Measurements from ENCODE around the gene SERPINA12. TPM values are rescaled to one million over a fixed set of nuclear protein-coding genes. Genes with fewer than 3 reads are reported as not detected.

SERPINA12 gene
- total and polyA plus RNA-seq, 9 donors, result not detected

- Histone ChIP-seq H3K4me1 (ENCODE audit: insufficient read depth) (no peaks in the 10 kb centered on the region), H3K36me3 (no peaks in the 10 kb centered on the region), H3K27me3 (no peaks in the 10 kb centered on the region), H3K27ac (no peak overlapping the region), H3K4me3 (no peak overlapping the region), H3K9me3 (no peaks in the 10 kb centered on the region)
- WGBS, 3 donors, result 74 to 82% (median 76%) methylated on average over 8 of the region's 8 CpGs
- intact Hi-C loops (cut with DNase I), result no loop called here
- no peak for DNase-seq
- no peak for TF ChIP-seq CTCF (IDR thresholded peaks at IDR 0.05)
- no peak for TF ChIP-seq EP300 (IDR thresholded peaks at IDR 0.05)
- TF ChIP-seq POLR2A (IDR thresholded peaks at IDR 0.05), result no peak
These were observed 40.8 kb upstream of the SERPINA12 start for GRCh38 chr14:94550041-94550440.

DNA sequence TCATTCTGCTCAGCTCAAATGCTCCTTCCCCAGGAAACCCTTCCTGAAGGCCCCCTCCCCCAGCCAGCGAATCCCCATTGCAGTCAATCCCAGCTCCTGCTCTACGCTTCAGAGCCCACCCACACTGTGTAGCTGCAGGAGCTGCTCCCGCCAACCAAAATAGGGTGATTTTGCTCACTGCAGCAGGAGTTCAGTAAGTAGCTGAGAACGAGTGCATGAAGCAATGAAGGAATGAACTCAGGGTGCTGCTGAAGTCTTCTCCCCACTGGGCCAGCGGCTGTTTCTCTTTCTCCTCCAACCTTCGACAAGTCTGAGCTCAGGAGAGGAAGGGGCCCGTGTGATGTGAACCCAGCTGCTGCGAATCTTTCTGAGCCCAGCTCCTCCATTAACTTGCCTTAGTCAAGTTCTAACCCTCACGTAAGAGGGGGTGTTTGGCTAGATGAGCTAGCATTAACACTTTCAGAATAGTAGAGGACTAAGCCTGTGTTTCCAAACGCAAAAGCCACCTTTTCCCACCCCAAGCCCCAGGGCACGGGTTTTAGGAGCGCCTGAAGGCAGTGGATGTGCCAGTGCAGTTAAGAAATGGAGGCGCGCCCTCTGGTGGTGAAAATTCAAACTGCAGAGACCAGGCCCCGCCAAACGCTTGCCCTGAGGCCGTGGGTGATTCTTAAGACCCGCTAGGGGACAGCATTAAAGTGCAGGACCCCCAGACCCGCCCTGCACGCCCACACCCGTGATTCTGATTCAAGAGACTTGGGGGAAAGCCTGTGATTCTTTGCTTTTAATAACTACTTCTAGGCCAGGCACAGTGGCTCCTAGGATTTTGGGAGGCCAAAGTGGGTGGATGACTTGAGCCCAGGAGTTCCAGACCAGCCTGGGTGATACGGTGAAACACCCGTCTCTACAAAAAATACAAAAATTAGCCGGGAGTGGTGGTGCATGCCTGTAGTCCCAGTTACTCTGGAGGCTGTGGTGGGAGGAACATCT lies 40.0 kb upstream of the SERPINA12 start:
- Histone ChIP-seq H3K36me3 (no peaks in the 10 kb centered on the region), H3K4me3 (no peak overlapping the region), H3K27me3 (no peaks in the 10 kb centered on the region), H3K27ac (no peak overlapping the region), H3K4me1 (ENCODE audit: insufficient read depth) (no peaks in the 10 kb centered on the region), H3K9me3 (no peaks in the 10 kb centered on the region)
- peak; percentile 77 to 91 (median 79) for TF ChIP-seq CTCF (IDR thresholded peaks at IDR 0.05)
- TF ChIP-seq POLR2A (IDR thresholded peaks at IDR 0.05), result no peak
- TF ChIP-seq EP300 (IDR thresholded peaks at IDR 0.05), result no peak
- peak; percentile 61 to 85 (median 79) for DNase-seq
- intact Hi-C loops (cut with DNase I), result loop anchor here in 1 of 4 donors (10.0 kb wide), 1 partner anchor 136 kb away; no protein-coding TSS in a partner anchor
- 21 to 28% (median 21%) methylated on average over 24 of the region's 24 CpGs for WGBS, 3 donors

DNA sequence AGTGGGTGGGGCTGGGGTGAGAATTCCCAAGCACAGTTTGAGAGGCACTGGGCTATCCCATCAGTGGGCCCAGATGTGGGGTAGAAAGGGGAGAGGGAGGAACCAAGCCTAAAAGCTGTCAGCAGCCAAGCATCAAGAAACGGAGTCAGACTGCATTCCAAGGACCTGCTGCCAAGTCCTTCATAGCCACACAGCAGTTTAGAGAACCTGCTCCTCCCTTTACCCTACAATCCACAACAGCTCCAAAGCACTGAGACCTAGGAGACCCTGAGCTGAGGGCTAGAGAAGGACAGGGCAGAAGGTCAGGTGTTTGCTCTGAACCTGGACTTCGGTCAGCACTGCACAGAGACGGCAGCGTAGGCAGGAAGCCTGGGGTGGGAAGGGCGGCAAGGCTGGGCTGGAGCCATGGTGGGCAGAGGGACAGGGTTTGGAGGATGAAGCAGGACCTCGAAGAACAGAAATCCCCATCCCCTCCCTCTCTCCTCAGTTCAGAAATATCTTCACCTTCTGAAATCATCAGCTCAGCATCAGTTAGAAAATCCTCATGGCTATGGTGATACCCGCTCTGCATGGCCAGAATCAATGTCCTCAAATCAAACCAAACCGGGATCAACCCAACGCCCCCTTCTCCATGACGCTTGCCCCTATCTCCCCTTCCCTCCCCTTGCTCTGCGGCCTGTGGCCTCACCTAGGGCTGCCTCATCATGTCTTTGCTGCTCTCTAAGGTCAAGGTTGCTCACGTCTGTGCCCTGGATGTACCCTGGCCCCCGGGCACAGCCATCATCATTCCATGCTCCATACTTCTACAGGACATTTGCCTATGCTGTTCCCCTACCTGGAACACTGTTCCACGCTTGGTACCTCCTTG lies 39.1 kb upstream of the SERPINA12 start:
- H3K36me3 ChIP-seq, result no peaks in the 10 kb centered on the region
- intact Hi-C loops (cut with DNase I), result loop anchor here in 1 of 4 donors (10.0 kb wide), 1 partner anchor 136 kb away; no protein-coding TSS in a partner anchor
- no peak for DNase-seq

More for the DNA sequence above, 39.1 kb upstream of the SERPINA12 start:
- Histone ChIP-seq H3K9me3 (no peaks in the 10 kb centered on the region), H3K4me3 (no peak overlapping the region), H3K27ac (no peak overlapping the region), H3K4me1 (ENCODE audit: insufficient read depth) (peaks cover 3% of the 10 kb centered on the region), H3K27me3 (no peaks in the 10 kb centered on the region)
- 89 to 90% (median 90%) methylated on average over 14 of the region's 14 CpGs for WGBS, 3 donors
- TF ChIP-seq CTCF (IDR thresholded peaks at IDR 0.05) (no peak), POLR2A (IDR thresholded peaks at IDR 0.05) (no peak), EP300 (IDR thresholded peaks at IDR 0.05) (no peak)

Measured in ovary (tissue), 9 donors.